HG03025 (cell line): ENCODE results near the gene HEXA.
"Not testable (repeated sequence)": the region's sequence is repeated elsewhere in the genome, so short reads cannot be mapped to it uniquely, and the experiment has no call there.

Experiments used
- ATAC-seq: cut with Tn5 transposase; IDR thresholded peaks from one replicate; pipeline ENCODE4 v1.9.1; 2021; ENCODE audit warnings: mild to moderate bottlenecking, moderate library complexity; ENCODE audit not compliant: unreplicated experiment, low FRiP score

Gene HEXA

GRCh38 chr15:72375846-72376581, at the start of gene HEXA:
TSS of gene HEXA (minus strand) at chr15:72376014. CDS start at chr15:72375972, 42 bp downstream.
- peak; percentile 81 for ATAC-seq

GRCh38 chr15:72423256-72423655, 47.4 kb upstream of the HEXA start:
- ATAC-seq = no peak

GRCh38 chr15:72421484-72421883, 45.7 kb upstream of the HEXA start:
- no peak for ATAC-seq

GRCh38 chr15:72420576-72420975, 44.8 kb upstream of the HEXA start:
- no peak for ATAC-seq

- not testable (repeated sequence) for ATAC-seq
Measured at GRCh38 chr15:72419768-72420167, 44.0 kb upstream of the HEXA start.

- no peak for ATAC-seq
Measured at GRCh38 chr15:72415304-72415703, 39.5 kb upstream of the HEXA start.

GRCh38 chr15:72413337-72413736, 37.5 kb upstream of the HEXA start:
- ATAC-seq = not testable (repeated sequence)

- ATAC-seq = no peak
Measured at GRCh38 chr15:72411544-72411943, 35.7 kb upstream of the HEXA start.

- no peak for ATAC-seq
Measured at GRCh38 chr15:72411111-72411510, 35.3 kb upstream of the HEXA start.

GRCh38 chr15:72406936-72407335, 31.1 kb upstream of the HEXA start:
- ATAC-seq = no peak

GRCh38 chr15:72404841-72405240, 29.0 kb upstream of the HEXA start:
- ATAC-seq = no peak

- no peak for ATAC-seq
Measured at GRCh38 chr15:72404356-72404755, 28.5 kb upstream of the HEXA start.

GRCh38 chr15:72402726-72403125, 26.9 kb upstream of the HEXA start:
- no peak for ATAC-seq

GRCh38 chr15:72398648-72399047, 22.8 kb upstream of the HEXA start:
- no peak for ATAC-seq

GRCh38 chr15:72397796-72398588, 22.2 kb upstream of the HEXA start, which contains the start of gene TMEM202:
TSS of gene TMEM202 (plus strand) at chr15:72398305. CDS start at chr15:72398327, 22 bp downstream.
- no peak for ATAC-seq

GRCh38 chr15:72396331-72396730, 20.5 kb upstream of the HEXA start:
- ATAC-seq = not testable (repeated sequence)

GRCh38 chr15:72389231-72389630, 13.4 kb upstream of the HEXA start:
- no peak for ATAC-seq

- no peak for ATAC-seq
Measured at GRCh38 chr15:72387741-72388140, 11.9 kb upstream of the HEXA start.

GRCh38 chr15:72382146-72382545, 6.3 kb upstream of the HEXA start:
- ATAC-seq = no peak

- ATAC-seq = no peak
Measured at GRCh38 chr15:72380743-72381142, 4.9 kb upstream of the HEXA start.

- ATAC-seq = no peak
Measured at GRCh38 chr15:72379856-72380430, 4.1 kb upstream of the HEXA start.
